HCT116 (cell line): Measurements from ENCODE around the gene TSC22D1. TPM values are rescaled to one million over a fixed set of nuclear protein-coding genes. Genes with fewer than 3 reads are reported as not detected.

ENCODE experiments used
- ATAC-seq: fragments of 200-7000 bp; cut with Tn5 transposase; 2 replicates; pipeline ENCODE4 v1.9.1; 2020; ENCODE audit warnings: mild to moderate bottlenecking, moderate library complexity
- BruUV-seq: library from RNA; stranded (reverse); fragments of 400-500 nt; replicated peaks from 2 replicates; lab custom pipeline; 2021; lab: Mats Ljungman, UMichigan
- CTCF ChIA-PET: fragments of 300-600 bp; sonication (Branson Sonifier 250); formaldehyde crosslinking; loops from one replicate; lab custom pipeline; 2021; ENCODE audit warnings: antibody characterized with exemption; lab: Charles Lee
- POLR2A ChIA-PET: fragments of 300-600, 350-600 bp; sonication (Branson Sonifier 250); formaldehyde crosslinking; loops from one replicate; lab custom pipeline; 2021; ENCODE audit warnings: antibody characterized with exemption; lab: Charles Lee
- RAD21 ChIA-PET, 2 experiments: fragments of 300-600 bp; sonication (Branson Sonifier 250); formaldehyde crosslinking; loops; one replicate each; lab custom pipeline; 2023; ENCODE audit warnings: low total read pairs in 2 of 2; ENCODE audit not compliant: uncharacterized antibody in 2 of 2, unreplicated experiment in 2 of 2, low non-redundant PET in 1 of 2; lab: Charles Lee
- DNase-seq: peaks from one replicate; pipeline ENCODE4 v3.0.0-alpha.2; 2010; ENCODE audit warnings: low read depth, low spot score
- H2AFZ ChIP-seq: fragments of 200-600 bp; shearing (Covaris generic), sonication (generic); 2 replicates; pipeline ENCODE4 v1.6.1; 2017; ENCODE audit warnings: low read depth, mixed run types, mixed read lengths, antibody characterized with exemption, low read length; ENCODE audit not compliant: poor library complexity, severe bottlenecking
- H3K27ac ChIP-seq: 2 replicates; pipeline ENCODE4 v1.5.1; 2012; ENCODE audit warnings: low read depth, low read length
- H3K27me3 ChIP-seq: fragments of 200-600 bp; sonication (generic); 2 replicates; pipeline ENCODE4 v1.6.1; 2016; ENCODE audit warnings: mixed run types, low read length, mixed read lengths; ENCODE audit not compliant: insufficient read depth
- H3K36me3 ChIP-seq, 2 experiments: fragments of 200-500 bp in 1 of 2; fragments of 200-600 bp in 1 of 2; sonication (Bioruptor generic) in 1 of 2; sonication (generic) in 1 of 2; 2 replicates each; pipeline versions ENCODE4 v1.5.1 to v1.6.1; 2014 to 2016; ENCODE audit warnings: low read length in 2 of 2, inconsistent platforms in 1 of 2, mixed read lengths in 1 of 2, mixed run types in 1 of 2; ENCODE audit not compliant: insufficient read depth in 2 of 2, control insufficient read depth in 1 of 2
- H3K4me1 ChIP-seq, 2 experiments: fragments of 200-600 bp in 1 of 2; sonication (generic) in 1 of 2; 2 replicates each; pipeline versions ENCODE4 v1.5.1 to v1.6.1; 2012 to 2017; ENCODE audit warnings: low read length in 2 of 2, inconsistent platforms in 1 of 2, mild to moderate bottlenecking in 1 of 2, mixed read lengths in 1 of 2, mixed run types in 1 of 2, moderate library complexity in 1 of 2; ENCODE audit not compliant: insufficient read depth in 2 of 2, control insufficient read depth in 1 of 2
- H3K4me2 ChIP-seq: fragments of 200-600 bp; sonication (generic); 2 replicates; pipeline ENCODE4 v1.6.1; 2017; ENCODE audit warnings: mixed run types, low read length, mixed read lengths
- H3K4me3 ChIP-seq, 2 experiments: fragments of 200-600 bp in 1 of 2; sonication (generic) in 1 of 2; replicated peaks in 1 of 2; 2 replicates each; pipeline ENCODE4 v1.5.1; 2011 to 2016; ENCODE audit warnings: low read length in 2 of 2, control low read depth in 1 of 2, low read depth in 1 of 2, mild to moderate bottlenecking in 1 of 2, mixed read lengths in 1 of 2, mixed run types in 1 of 2
- H3K79me2 ChIP-seq: fragments of 200-600 bp; sonication (generic); 2 replicates; pipeline ENCODE4 v1.6.1; 2017; ENCODE audit warnings: mild to moderate bottlenecking, mixed run types, low read length, moderate library complexity, mixed read lengths; ENCODE audit not compliant: insufficient read depth
- H3K9ac ChIP-seq: fragments of 200-600 bp; sonication (generic); 2 replicates; pipeline ENCODE4 v1.6.1; 2016; ENCODE audit warnings: low read length, mixed read lengths
- H3K9me2 ChIP-seq: fragments of 200-600 bp; sonication (generic), shearing (Covaris generic); 2 replicates; pipeline ENCODE4 v1.6.1; 2017; ENCODE audit warnings: mixed run types, mild to moderate bottlenecking, moderate library complexity; ENCODE audit not compliant: insufficient read depth
- H3K9me3 ChIP-seq, 2 experiments: fragments of 200-500 bp in 1 of 2; fragments of 200-600 bp in 1 of 2; sonication (Bioruptor generic) in 1 of 2; sonication (generic) in 1 of 2; 2 replicates each; pipeline ENCODE4 v1.6.1; 2014 to 2017; ENCODE audit warnings: low read length in 2 of 2, mixed read lengths in 2 of 2, inconsistent platforms in 1 of 2, low read depth in 1 of 2, mild to moderate bottlenecking in 1 of 2, mixed run types in 1 of 2, moderate library complexity in 1 of 2; ENCODE audit not compliant: control insufficient read depth in 1 of 2, insufficient read depth in 1 of 2
- H4K20me1 ChIP-seq: fragments of 200-600 bp; sonication (generic), shearing (Covaris generic); 2 replicates; pipeline ENCODE4 v1.6.1; 2017; ENCODE audit warnings: mixed run types, mild to moderate bottlenecking, moderate library complexity; ENCODE audit not compliant: insufficient read depth
- ATF3 ChIP-seq: IDR thresholded peaks from 2 replicates; pipeline ENCODE4 v1.6.1; 2012
- CBX3 ChIP-seq: IDR thresholded peaks from 2 replicates; pipeline ENCODE4 v1.6.1; 2012; ENCODE audit warnings: low read depth
- CEBPB ChIP-seq: IDR thresholded peaks from 2 replicates; pipeline ENCODE4 v1.6.1; 2012; ENCODE audit warnings: low read depth
- CTCF ChIP-seq, 3 experiments: fragments of 200-600 bp in 1 of 3; sonication (generic) in 1 of 3; IDR thresholded peaks in 2 of 3; conservative IDR thresholded peaks in 1 of 3; 2 replicates each; pipeline ENCODE4 v1.5.1; 2012 to 2017; ENCODE audit warnings: low read depth in 2 of 3, low read length in 2 of 3, antibody characterized with exemption in 1 of 3, borderline replicate concordance in 1 of 3, control low read depth in 1 of 3, mild to moderate bottlenecking in 1 of 3, mixed read lengths in 1 of 3, mixed run types in 1 of 3, moderate library complexity in 1 of 3; ENCODE audit not compliant: insufficient read depth in 1 of 3
- ELF1 ChIP-seq: IDR thresholded peaks from 2 replicates; pipeline ENCODE4 v1.6.1; 2012; ENCODE audit warnings: low read depth, borderline replicate concordance
- FOSL1 ChIP-seq: IDR thresholded peaks from 2 replicates; pipeline ENCODE4 v1.6.1; 2012; ENCODE audit warnings: low read depth
- POLR2A ChIP-seq: IDR thresholded peaks from 2 replicates; pipeline ENCODE4 v1.7.0; 2011; ENCODE audit warnings: borderline replicate concordance; ENCODE audit not compliant: insufficient read depth, insufficient read length; ENCODE audit errors: extremely low read depth
- POLR2AphosphoS5 ChIP-seq: IDR thresholded peaks from 2 replicates; pipeline ENCODE4 v1.6.1; 2011; ENCODE audit warnings: mild to moderate bottlenecking, low read depth, low read length, moderate library complexity
- REST ChIP-seq: IDR thresholded peaks from 2 replicates; pipeline ENCODE4 v1.6.1; 2012; ENCODE audit warnings: low read depth
- SP1 ChIP-seq: IDR thresholded peaks from 2 replicates; pipeline ENCODE4 v1.6.1; 2012; ENCODE audit warnings: low read depth
- TCF7L2 ChIP-seq: IDR thresholded peaks from 2 replicates; pipeline ENCODE4 v1.7.0; 2011; ENCODE audit warnings: borderline replicate concordance, inconsistent platforms; ENCODE audit not compliant: insufficient read depth, insufficient read length; ENCODE audit errors: extremely low read depth
- ZNF274 ChIP-seq: fragments of 200-500 bp; sonication (Bioruptor generic); IDR thresholded peaks from 2 replicates; pipeline ENCODE4 v1.6.1; 2014; ENCODE audit warnings: mild to moderate bottlenecking, low read depth, low read length, inconsistent platforms
- intact Hi-C: fragments of 100-400 bp; cut with micrococcal nuclease; formaldehyde crosslinking; loops from 2 replicates; pipeline ENCODE4 v1.10.0; 2022
- total RNA-seq: library from RNA; stranded (reverse); gene quantifications from one replicate; pipeline ENCODE4 v1.2.1, GENCODE V29; 2021; ENCODE audit not compliant: unreplicated experiment

Gene TSC22D1
- total RNA-seq, 1 experiment from 2014 or later, result 268 TPM

- TF ChIP-seq CTCF (IDR thresholded peaks at IDR 0.05 in 2 of 3, conservative IDR thresholded peaks at IDR 0.05 in 1 of 3; ENCODE audit: borderline replicate concordance in 1 of 3, insufficient read depth in 1 of 3, low read depth in 2 of 3, low read length in 2 of 3) (no peak), REST (no peak)
- TF ChIP-seq, all 23 proteins: peak for 0
These were observed 174.6 kb downstream of the TSC22D1 start (continued) for GRCh38 chr13:44401577-44401976.

DNA sequence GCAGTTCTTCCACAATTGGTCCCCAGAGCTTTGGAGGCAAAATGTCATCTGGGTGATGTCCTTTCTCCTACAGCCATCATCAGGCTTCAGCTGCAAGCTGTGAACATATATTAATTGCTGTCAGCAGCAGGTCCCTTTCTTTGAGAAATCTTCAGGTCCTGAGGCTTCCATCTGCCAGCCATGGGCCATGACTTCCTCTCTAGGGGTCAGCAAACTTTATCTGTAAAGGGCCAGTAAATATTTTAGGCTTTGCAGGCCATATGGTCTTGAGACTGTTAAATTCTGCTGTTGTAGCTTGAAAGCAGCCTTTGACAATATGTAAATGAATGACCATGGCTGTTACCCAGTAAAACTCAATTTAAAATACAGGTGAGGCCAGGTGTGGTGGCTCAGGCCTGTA lies 175.4 kb downstream of the TSC22D1 start:
- H3K4me2 ChIP-seq, result no peak overlapping the region
- ATAC-seq (no peak), DNase-seq (no peak)
- H3K4me3 ChIP-seq, result no peak overlapping the region
- H3K9ac ChIP-seq, result no peak overlapping the region
- H3K79me2 ChIP-seq, result no peaks in the 10 kb centered on the region
- no peaks in the 10 kb centered on the region for H3K27me3 ChIP-seq
- H3K9me3 ChIP-seq, result no peaks in the 10 kb centered on the region
- ChIA-PET RAD21 (no interaction called here), POLR2A (no interaction called here), CTCF (no interaction called here)
- H3K4me1 ChIP-seq, result peaks cover 6 to 13% of the 10 kb centered on the region in 2 experiments; a peak in 2 of 4 replicates
- no peak overlapping the region for H3K27ac ChIP-seq
- H2AFZ ChIP-seq, result no peak overlapping the region
- H3K9me2 ChIP-seq, result no peaks in the 10 kb centered on the region
- H3K36me3 ChIP-seq, result no peaks in the 10 kb centered on the region
- no peaks in the 10 kb centered on the region for H4K20me1 ChIP-seq
- intact Hi-C loops, result no loop called here
- no TSS peak for BruUV-seq
- TF ChIP-seq TCF7L2, result no peak
- no peak for TF ChIP-seq ZNF274
- no peak for TF ChIP-seq POLR2A
- no peak for TF ChIP-seq CBX3
- no peak for TF ChIP-seq FOSL1
- TF ChIP-seq ELF1, result no peak
- no peak for TF ChIP-seq SP1
- TF ChIP-seq CEBPB, result no peak
- no peak for TF ChIP-seq POLR2AphosphoS5
- TF ChIP-seq ATF3, result no peak
- TF ChIP-seq REST, result no peak
- no peak for TF ChIP-seq CTCF (IDR thresholded peaks at IDR 0.05 in 2 of 3, conservative IDR thresholded peaks at IDR 0.05 in 1 of 3; ENCODE audit: borderline replicate concordance in 1 of 3, insufficient read depth in 1 of 3, low read depth in 2 of 3, low read length in 2 of 3)
